CD8-positive, alpha-beta memory T cell (primary cell): ENCODE measurements around the gene SSR1. TPM values are rescaled to one million over a fixed set of nuclear protein-coding genes. Genes with fewer than 3 reads are reported as not detected.
A peak's percentile ranks its signal among the peaks of the same experiment; 100 is the strongest.

ENCODE experiments used
- CTCF ChIA-PET: fragments of 350-600 bp; sonication (Branson Sonifier 250); formaldehyde crosslinking; loops from one replicate; lab custom pipeline; 2021; ENCODE audit warnings: antibody characterized with exemption; lab: Charles Lee
- POLR2A ChIA-PET: fragments of 350-600 bp; sonication (Branson Sonifier 250); formaldehyde crosslinking; loops from one replicate; lab custom pipeline; 2021; ENCODE audit warnings: antibody characterized with exemption; lab: Charles Lee
- DNase-seq, 5 donors: peaks; one replicate each; pipeline versions ENCODE4 v3.0.0 to v3.0.0-alpha.2; 2020 to 2022; ENCODE audit warnings: mixed read lengths in 1 of 5
- H3K27ac ChIP-seq: one replicate; pipeline ENCODE4 v1.7.0; 2013; ENCODE audit warnings: low read depth, mild to moderate bottlenecking, low read length, moderate library complexity
- H3K27me3 ChIP-seq: 2 replicates; pipeline ENCODE4 v1.7.0; 2013; ENCODE audit warnings: low read length, mild to moderate bottlenecking; ENCODE audit not compliant: insufficient read depth, poor library complexity, severe bottlenecking
- H3K36me3 ChIP-seq: 2 replicates; pipeline ENCODE4 v1.7.0; 2013; ENCODE audit warnings: mild to moderate bottlenecking, low read length, moderate library complexity; ENCODE audit not compliant: insufficient read depth
- H3K4me1 ChIP-seq: 2 replicates; pipeline ENCODE4 v1.7.0; 2013; ENCODE audit warnings: mild to moderate bottlenecking, low read length, moderate library complexity; ENCODE audit not compliant: insufficient read depth
- H3K4me3 ChIP-seq: 2 replicates; pipeline ENCODE4 v1.7.0; 2013; ENCODE audit warnings: mild to moderate bottlenecking, low read length
- H3K9me3 ChIP-seq: 2 replicates; pipeline ENCODE4 v1.7.0; 2013; ENCODE audit warnings: mild to moderate bottlenecking, low read length
- H3K27ac Mint-ChIP-seq, 8 donors: one replicate each; pipeline ENCODE4 v1.8.0; 2020 to 2021; ENCODE audit warnings: mixed read lengths in 8 of 8, mild to moderate bottlenecking in 6 of 8, inconsistent platforms in 3 of 8, moderate library complexity in 3 of 8
- H3K27me3 Mint-ChIP-seq, 2 donors: one replicate each; pipeline ENCODE4 v1.8.0; 2020 to 2021; ENCODE audit warnings: mixed read lengths in 2 of 2, mild to moderate bottlenecking in 1 of 2, moderate library complexity in 1 of 2
- H3K36me3 Mint-ChIP-seq, 3 donors: one replicate each; pipeline ENCODE4 v1.8.0; 2020 to 2021; ENCODE audit warnings: mixed read lengths in 3 of 3, inconsistent platforms in 1 of 3, mild to moderate bottlenecking in 1 of 3
- H3K4me1 Mint-ChIP-seq, 3 donors: one replicate each; pipeline ENCODE4 v1.8.0; 2020 to 2021; ENCODE audit warnings: mixed read lengths in 3 of 3, inconsistent platforms in 1 of 3, mild to moderate bottlenecking in 1 of 3
- H3K4me3 Mint-ChIP-seq, 7 donors: one replicate each; pipeline ENCODE4 v1.8.0; 2020 to 2021; ENCODE audit warnings: mixed read lengths in 7 of 7, mild to moderate bottlenecking in 6 of 7, moderate library complexity in 4 of 7, inconsistent platforms in 2 of 7
- H3K9me3 Mint-ChIP-seq, 5 donors: one replicate each; pipeline ENCODE4 v1.8.0; 2020 to 2022; ENCODE audit warnings: mixed read lengths in 5 of 5, mild to moderate bottlenecking in 3 of 5, moderate library complexity in 2 of 5, inconsistent platforms in 1 of 5
- polyA plus RNA-seq: library from polyadenylated mRNA; unstranded; fragments of 300-500 nt; fragmentation: Illumina TruSeq; gene quantifications from one replicate; pipeline ENCODE4 v1.2.3, GENCODE V29; 2021
- total RNA-seq, 2 experiments: library from RNA; stranded (reverse); gene quantifications; one replicate each; pipeline ENCODE4 v1.2.3, GENCODE V29; 2021

The SSR1 gene
- total and polyA plus RNA-seq, 3 experiments from 2014 or later = 153 to 178 (median 165) TPM

DNA sequence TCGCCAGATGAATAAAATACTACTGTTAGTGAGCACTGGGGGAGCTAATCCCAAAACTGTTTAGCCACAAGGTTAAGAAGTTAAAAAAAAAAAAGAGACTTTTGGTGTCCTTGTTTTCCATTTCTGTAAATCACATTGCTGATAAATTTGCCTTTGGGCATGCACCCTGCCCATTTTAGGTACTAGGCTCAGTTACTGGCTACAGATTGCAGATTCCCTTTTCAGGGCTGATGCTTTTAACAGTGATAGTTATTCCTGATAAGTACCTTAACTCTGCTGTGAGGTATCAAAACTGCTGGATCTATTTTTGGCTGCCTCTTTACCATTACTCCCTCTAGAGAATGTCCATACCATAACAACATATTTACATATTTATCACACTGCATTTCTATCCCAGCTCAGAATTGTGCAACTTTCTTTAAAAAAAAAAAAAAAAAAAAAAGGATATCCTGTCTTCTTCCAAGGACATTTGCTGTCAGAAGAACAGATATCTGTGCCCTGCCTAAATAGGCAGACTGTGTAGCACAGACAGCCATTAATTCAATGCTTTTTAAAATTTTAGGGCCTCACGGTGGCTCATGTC, 94.5 kb downstream of the SSR1 start:
- no peaks in the 10 kb centered on the region for H3K9me3 Mint-ChIP-seq
- peak overlapping the region in 2 of 8 donors; percentile 26 to 61 for H3K27ac Mint-ChIP-seq
- peaks cover 3 to 88% (median 12%) of the 10 kb centered on the region in 3 donors for H3K36me3 Mint-ChIP-seq
- no peaks in the 10 kb centered on the region for H3K27me3 Mint-ChIP-seq
- DNase-seq = no peak
- Histone ChIP-seq H3K4me1 (no peaks in the 10 kb centered on the region), H3K36me3 (peaks cover 14% of the 10 kb centered on the region), H3K9me3 (no peaks in the 10 kb centered on the region), H3K27me3 (no peaks in the 10 kb centered on the region), H3K27ac (no peak overlapping the region), H3K4me3 (no peak overlapping the region)
- peaks cover 0 to 6% (median 2%) of the 10 kb centered on the region in 3 donors for H3K4me1 Mint-ChIP-seq
- ChIA-PET CTCF (no interaction called here), POLR2A (no interaction called here)
- H3K4me3 Mint-ChIP-seq = no peak overlapping the region

Other genes with a start within 250 kb of the SSR1 start
- gene RREB1, start 205.2 kb downstream of the SSR1 start, total RNA-seq = 10 to 100 TPM; 17.7 to 18.7 TPM
- 8.5 TPM for gene RREB1, start 205.2 kb downstream of the SSR1 start, polyA plus RNA-seq
- gene CAGE1, start 76.5 kb upstream of the SSR1 start, total RNA-seq = under 1 TPM in 1 of 2 experiments, not detected in 1; 0.18 TPM
- not detected for gene CAGE1, start 76.5 kb upstream of the SSR1 start, polyA plus RNA-seq
- gene RIOK1, start 76.6 kb upstream of the SSR1 start, total RNA-seq = 10 to 100 TPM; 59.4 to 63.8 TPM
- 23.7 TPM for gene RIOK1, start 76.6 kb upstream of the SSR1 start, polyA plus RNA-seq
- gene DSP, start 228.5 kb upstream of the SSR1 start, total RNA-seq = under 1 TPM in 1 of 2 experiments, not detected in 1; 0.04 TPM
- gene DSP, start 228.5 kb upstream of the SSR1 start, polyA plus RNA-seq = 0.08 TPM